HTR-8/SVneo (cell line): ENCODE results near the gene NME1.
A peak's percentile ranks its signal among the peaks of the same experiment; 100 is the strongest.
"Not testable (repeated sequence)": the region's sequence is repeated elsewhere in the genome, so short reads cannot be mapped to it uniquely, and the experiment has no call there.

ENCODE experiments used
- DNase-seq: peaks from one replicate; pipeline ENCODE4 v3.0.0; 2011; ENCODE audit warnings: low spot score, mixed read lengths; ENCODE audit not compliant: insufficient read length
- FAIRE-seq: peaks from 2 replicates; lab custom pipeline; 2011; peaks lifted over from hg19 to GRCh38; lab: Jason Lieb, UNC

NME1 gene

DNA sequence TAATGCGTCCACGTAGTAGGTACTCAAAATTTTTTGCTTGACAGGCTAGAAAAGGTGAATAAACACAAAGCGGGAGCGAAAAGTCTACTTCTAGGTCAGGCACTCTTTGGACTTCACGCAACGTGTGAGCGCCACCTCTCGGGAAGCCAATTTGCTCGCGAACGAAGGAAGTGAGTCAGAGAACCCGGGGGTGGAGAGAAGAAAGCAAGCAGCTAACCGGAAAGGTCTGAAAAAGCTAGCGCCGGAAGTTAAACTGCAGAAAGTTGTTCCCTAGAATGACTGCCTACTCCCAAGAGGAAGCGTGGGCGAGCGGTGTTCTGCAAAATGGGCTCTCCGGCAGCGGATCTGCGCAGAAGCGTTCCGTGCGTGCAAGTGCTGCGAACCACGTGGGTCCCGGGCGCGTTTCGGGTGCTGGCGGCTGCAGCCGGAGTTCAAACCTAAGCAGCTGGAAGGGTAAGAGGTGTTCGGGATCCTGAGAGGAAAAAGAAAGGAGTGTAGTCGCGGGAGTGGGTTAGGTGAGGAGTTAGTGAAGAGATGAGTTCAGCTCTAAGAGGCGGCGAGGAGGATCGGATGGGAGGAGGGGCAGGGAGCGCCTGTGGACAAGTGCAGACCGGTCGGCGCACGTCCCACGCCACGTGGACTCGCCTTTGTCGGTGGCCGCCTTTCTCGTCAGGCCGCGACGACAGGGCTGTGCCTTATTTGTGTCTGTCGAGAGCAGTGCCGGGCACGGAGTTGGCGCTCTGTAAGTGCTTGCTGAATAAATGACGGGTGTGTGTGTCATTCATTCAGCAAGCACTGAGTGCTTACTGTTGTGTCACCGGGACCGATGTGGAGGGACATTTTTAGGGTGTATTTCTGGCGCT, at the start of gene NME1:
Gene NME1, plus strand, starts transcription at position 350 of the 863 bp plus-strand sequence. CDS start 2,096 bp downstream, outside the sequence.
- FAIRE-seq (peak; percentile 94), DNase-seq (peak; percentile 100)

DNA sequence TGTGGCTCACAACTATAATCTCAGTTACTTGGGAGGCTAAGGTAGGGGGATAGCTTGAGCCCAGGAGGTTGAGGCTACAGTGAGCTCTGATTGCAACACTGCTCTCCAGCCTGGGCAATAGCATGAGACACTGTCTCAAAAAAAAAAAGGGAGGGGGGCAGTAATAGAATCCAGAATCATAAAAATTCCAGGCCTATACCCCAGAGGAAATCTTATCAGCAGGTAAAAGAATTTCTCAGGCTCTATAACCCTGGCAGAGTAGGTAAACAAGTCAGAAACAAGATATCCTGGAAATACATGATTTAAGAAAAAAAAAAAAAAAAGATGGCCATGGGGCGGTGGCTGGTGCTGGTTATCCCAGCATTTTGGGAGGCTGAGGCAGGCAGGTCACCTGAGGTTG, 45.6 kb upstream of the NME1 start:
- DNase-seq, result no peak
- FAIRE-seq, result no peak

DNA sequence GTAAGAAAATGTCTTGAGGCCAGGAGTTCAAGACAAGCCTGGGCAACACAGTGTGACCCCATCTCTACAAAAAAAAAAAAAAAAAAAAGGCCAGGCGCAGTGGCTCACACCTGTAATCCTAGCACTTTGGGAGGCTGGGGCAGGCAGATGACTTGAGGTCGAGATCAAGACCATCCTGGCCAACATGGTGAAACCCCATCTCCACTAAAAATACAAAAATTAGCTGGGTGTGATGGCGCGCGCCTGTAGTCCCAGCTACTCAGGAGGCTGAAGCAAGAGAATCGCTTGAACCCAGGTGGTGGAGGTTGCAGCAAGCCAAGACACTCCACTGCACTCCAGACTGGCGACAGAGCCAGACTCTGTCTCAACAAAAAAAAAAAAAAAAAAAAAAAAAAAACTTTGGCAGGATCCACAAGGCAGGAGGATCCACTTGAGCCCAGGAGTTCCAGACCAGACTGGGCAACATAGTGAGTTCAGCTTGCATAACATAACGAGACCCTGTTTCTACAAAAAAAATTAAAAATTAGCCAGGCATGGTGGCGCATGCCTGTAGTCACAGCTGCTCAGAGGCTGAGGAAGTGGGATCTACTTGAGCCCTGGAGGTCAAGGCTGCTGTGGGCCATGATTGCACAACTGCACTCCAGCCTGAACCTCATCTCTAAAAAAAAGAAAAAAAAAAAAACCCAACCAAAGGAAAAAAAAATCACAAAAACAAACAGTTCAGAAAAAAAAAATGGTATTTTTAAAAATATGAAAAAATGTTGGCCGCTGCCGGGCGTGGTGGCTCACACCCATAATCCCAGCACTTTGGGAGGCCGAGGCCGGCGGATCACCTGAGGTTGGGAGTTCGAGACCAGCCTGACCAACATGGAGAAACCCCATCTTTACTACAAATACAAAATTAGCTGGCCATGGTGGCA, 40.8 kb upstream of the NME1 start:
- DNase-seq, FAIRE-seq: not testable (repeated sequence)

DNA sequence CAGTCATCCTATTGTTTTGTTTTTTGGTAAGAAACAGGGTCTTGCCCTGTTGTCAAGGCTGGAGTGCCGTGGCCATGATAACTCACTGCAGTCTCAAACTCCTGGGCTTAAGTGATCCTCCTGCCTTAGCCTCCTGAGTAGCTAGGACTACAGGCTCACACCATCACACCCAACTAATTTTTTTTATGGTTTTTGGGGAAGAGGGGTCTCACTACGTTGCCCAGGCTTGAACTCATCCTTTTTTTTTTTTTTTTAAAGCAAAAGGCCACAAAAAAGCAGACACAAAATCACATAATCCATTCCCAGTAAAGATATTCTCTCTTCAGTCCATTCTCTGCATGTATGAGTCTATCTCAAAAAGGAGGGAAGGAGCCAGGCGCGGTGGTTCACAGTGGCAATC, 38.2 kb upstream of the NME1 start:
- FAIRE-seq (no peak), DNase-seq (no peak)

DNA sequence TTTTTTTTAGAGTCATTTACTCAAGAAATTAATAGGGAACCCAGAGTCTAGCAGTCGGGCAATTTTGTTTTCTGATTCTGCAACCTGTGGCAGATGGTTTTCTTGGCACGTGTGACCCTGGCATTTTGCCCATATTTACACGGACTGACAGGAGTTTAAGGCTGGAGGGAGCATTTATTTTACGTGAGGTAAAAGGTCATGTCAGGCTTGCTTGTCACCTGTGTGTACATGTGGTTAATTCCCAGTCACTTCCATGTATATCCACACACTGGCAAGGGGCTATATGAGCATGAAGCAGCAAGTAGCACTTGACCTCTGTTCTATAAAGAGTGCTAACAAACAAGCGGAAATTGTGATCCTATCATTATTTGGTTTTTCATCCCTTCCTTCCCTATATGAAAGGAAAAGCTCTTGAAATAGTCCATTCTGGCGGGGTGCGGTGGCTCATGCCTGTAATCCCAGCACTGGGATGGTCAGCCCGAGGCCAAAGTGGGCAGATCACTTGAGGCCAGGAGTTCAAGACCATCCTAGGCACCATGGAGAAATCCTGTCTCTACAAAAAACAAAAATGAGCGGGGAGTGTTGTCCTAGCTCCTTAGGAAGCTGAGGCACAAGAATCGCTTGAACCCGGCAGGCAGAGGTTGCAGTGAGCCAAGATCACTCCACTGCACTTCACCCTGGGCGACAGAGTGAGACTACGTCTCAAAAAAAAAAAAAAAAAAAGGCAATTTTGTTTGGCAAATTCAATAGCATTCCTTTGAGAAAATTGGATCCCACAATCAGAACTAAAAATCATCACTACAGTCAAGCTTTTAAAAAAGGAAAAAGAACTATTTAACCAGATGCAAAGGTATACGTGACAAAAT, 34.8 kb upstream of the NME1 start:
- no peak for FAIRE-seq
- DNase-seq, result no peak

DNA sequence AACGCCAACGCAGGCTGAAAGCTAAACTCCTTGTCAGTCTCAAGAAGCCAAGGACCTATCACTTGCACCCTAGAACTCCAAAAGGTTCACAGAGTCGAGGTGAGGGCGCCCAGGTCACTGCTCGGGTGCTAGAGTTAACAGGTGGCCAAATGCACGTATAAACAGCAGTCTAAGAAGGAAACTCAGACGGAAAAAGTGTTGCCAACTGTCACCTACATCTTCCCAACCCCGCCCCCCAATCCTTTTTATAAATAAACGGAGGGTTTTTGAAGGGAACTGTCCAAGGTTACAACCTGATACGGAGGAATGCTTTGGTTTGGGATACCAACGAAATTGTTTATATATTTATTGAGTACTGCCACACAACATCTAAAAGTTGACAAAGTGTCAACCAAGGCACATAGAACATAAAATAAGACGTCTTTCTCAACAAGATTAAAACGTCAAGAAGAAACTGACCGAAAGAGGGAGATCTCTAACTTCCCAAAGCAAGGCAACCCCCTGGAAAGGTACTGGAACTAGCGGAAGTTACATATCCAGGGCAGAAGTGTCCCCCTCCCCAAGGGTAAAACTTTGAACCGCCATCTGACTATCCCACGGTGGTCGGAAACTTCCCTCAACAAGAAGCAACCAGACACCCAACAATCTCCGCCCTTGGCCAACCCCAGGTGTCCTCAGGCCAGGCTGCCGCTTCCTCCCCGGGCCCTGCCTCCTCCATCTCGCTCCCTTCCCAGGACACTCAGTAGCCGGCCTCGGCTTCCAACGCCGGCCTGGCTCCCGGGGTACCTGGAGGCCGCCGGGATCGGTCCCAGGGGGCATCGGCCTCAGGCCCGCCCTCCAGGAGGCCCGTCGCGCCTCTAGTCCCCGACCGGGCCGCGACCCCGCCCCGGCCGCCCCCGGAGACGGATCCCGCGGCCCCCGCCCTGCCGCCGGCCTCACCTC, 33.7 kb upstream of the NME1 start:
- FAIRE-seq, result peak; percentile 16
- peak; percentile 53 for DNase-seq

DNA sequence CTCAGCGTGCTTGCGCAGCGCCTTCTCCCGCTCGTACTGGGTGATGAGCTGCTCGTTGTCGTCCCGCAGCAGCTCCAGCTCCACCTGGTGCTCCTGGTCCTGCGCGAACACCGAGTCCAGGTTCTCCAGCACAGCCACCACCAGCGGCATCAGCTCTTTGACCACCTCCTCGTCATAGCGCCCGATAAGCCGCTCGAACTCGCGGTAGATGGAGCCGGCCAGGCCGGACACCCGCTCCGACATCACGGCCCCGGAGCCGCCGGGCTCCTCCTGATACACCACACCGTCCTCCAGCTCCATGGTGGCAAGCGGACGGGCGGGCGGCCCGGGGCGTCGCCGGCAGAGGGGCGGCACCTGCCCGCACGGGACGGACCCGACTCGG, 33.0 kb upstream of the NME1 start:
- peak; percentile 41 for DNase-seq
- peak; percentile 55 for FAIRE-seq

DNA sequence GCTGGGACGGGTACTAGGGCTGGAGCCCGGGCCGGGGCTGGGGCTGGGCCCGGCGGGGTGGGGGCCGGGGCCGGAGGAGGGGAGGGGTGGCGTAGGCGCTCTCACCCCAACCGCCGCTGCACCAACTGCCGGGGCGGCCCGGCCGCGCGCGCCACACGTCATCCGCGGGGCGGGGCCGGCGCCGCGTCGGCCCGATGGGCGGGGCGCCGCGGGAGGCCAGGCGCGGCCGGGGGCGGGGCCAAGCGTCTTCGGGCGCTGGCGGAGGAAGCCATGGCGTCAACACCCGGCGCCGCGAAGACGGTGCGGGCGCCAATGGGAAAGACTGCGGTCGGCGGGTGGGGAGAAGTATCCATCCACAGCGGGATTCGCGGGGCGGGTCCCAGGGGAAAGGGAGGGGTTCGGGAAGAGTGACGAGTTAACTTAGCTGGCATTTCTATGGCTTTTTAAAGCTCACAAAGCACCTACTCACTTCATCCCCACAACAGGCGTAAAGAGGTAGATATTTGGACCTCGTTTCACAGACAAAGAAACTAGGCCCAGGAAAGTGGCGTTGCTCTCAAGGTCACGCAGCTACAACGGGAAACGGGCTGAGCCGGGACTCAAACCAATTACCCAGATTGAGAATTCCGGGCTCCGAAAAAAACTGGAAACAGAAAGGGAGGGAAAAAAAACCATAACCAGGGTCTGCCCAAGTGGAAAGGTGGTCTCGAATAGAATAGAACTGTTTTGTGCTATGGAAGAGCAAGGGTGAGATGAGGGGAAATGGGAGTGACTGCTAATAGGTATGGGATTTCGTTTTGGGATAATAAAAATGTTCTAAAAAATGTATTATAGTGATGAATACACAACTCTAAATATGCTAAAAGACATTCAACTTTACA, 32.4 kb upstream of the NME1 start, which contains the start of gene SPAG9:
Gene SPAG9, minus strand, starts transcription at position 130 of the 881 bp plus-strand sequence. CDS start 212 bp downstream, outside the sequence.
- FAIRE-seq (peak; percentile 94), DNase-seq (peak; percentile 97)

DNA sequence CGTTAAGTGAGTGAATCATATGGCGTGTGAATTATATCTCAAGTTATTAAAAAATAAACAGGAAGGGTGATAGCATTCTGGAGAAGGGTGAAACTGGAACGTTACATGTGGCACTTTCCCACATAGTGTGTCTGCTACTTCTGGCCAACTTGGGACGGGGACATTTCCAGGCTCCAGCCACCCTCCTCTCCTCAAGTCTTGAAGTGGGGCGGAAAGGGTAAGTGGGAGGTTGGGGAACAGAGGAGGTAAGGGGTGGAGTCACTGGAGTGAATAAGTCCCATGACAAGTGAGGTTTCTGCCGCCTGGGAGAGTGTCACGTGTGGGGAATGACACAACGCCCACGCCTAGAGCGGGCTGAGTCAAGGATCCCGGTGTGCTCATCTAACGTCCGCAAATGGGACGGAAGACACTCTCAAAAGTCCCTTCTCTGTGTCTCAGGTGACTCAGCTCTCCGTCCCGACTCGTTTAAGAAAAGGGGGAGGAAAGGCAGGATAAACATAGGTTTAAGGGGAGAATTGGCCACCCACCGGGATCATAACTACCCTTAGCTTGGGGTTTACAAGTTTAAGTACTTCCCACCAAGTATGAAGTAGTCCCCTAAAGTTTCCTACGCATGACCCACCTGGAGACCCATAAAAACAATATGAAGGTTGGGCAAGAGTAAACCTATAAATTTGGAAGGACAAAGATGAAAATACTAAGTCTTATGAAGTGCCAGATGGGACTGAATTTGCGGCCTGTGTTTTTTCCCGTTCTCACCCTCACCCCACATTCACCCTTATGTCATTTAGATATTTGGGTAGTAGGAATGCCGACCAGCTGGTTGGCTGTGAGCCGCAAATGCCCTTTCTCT, 31.5 kb upstream of the NME1 start:
- FAIRE-seq (peak; percentile 80), DNase-seq (peak; percentile 95)

DNA sequence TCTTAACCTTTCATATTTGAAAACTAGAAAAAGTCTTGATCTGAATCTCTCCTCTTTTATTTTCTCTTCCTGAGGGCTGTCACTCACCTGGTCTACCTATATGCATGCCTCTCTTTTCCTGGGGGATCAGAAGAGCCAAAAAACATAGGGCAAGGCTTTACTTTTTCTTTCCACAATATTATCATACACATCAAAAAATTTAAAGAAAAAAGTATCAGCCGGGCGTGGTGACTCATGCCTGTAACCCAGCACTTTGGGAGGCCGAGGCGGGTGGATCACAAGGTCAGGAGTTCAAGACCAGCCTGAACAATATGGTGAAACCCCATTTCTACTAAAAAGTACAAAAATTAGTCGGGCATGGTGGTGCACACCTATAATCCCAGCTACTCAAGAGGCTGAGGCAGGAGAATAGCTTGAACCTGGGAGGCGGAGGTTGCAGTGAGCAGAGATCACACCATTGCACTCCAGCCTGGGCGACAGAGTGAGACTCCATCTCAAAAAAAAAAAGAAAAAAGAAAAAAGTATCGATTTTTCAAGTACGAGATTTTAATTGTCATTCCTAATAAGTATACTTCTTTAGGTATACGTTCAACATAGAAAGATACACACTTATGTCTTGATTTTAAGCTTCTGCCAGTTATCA, 30.8 kb upstream of the NME1 start:
- FAIRE-seq, DNase-seq: not testable (repeated sequence)

DNA sequence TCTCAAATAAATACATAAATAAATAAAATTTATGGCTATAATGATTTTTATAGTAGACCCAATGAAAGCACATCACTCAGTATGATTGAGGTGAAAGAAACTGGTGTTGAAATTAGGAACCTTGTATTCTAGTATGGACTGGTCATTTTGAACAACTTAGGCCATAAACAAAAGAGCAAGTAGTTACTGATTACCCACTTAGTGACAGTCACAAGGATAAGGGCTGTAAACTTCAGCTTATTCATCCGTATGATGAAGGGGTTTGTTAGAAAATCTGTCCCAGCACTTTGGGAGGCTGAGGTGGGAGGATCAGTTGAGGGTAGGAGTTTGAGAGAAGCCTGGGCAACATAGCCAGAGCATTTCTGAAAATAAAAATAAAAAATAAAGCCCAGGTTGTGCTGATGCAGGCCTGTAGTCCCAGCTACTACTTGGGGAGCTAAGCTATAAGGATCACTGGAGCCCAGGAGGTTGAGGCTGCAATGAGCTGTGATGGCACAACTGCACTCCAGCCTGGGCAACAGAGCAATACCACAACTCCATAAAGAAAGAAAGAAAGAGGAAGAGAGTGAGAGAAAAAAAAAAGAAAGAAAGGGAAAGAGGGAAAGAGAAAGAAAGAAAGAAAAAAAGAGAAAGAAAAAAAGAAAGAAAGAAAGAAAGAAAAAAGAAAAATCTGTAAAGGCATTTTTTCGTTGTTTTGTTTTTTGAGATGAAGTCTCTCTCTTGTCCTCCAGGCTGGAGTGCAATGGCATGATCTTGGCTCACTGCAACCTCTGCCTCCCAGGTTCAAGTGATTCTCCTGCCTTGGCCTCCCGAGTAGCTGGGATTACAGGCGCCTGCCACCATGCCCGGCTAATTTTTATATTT, 28.5 kb upstream of the NME1 start:
- FAIRE-seq, result no peak

DNA sequence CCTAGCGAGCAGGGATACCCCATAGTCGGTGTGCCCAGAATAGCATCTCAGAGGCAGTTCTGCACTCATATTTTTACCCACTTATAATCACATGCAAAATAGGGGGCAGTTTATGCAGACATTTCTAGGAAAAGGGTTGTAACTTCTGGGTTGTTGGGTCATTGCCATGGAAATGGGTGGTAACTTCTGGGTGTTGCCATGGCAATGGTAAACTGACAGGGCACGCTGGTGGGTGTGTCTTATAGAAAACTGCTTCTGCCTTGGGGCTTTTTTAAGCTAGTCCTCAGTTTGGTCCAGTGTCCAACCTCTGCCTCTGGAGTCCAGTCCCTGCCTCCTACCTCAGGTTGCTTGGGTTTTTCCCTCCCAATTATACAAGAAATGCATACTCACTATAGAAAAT, 25.3 kb upstream of the NME1 start:
- DNase-seq (no peak), FAIRE-seq (no peak)

More for the DNA sequence above, 28.5 kb upstream of the NME1 start:
- no peak for DNase-seq

DNA sequence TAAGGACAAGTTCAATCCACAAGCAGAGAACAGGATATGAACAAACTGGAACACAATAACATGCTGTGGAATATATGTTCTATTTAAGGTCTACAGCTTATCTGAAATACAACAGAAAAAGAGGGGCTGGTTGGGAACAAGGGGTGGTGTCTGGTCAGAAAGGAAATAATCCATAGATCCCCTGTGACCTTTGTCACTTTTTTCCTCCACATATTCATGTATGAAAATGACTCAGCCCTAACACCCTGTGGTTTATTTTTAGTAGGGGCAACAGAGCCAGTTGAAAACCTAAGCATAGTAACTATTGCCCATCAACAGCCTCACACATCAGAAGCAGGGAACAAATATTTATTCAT, 20.4 kb upstream of the NME1 start:
- no peak for DNase-seq
- FAIRE-seq, result no peak

DNA sequence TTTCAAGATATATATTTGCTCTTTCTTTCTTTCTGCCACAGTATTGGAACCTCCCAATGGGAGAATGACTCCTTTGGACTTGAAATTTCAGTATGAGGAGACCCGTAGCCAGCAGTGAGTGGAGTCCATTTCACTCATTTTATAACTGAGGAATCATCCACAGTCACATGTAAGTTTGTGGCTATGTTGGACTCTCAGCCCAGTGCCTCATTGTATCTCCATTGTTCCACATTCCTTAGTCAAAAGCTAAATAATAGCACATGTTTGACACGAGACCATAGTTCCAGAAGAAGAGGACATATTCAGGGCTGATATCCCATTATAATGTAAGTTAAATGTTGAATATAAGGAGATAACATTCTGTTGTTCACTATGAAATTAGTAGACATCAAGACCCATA, 20.0 kb upstream of the NME1 start:
- FAIRE-seq (no peak), DNase-seq (no peak)

DNA sequence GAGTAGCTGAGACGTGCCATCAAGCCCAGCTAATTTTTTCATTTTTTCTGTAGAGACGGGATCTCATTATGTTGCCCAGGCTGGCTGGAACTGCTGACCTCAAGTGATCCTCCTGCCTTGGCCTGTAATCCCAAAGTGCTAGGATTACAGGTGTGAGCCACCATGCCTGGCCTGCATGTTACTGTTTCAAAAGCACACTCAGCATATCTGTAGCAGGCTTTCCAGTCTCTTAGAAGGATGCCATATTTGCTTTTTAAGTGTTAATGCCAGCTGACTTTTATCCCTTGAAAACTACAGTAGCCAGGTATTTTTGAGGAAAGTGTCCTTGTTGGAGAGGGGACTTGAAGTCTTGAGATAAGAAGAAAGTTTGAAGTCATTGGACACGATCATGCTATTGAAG, 17.4 kb upstream of the NME1 start:
- no peak for FAIRE-seq

DNA sequence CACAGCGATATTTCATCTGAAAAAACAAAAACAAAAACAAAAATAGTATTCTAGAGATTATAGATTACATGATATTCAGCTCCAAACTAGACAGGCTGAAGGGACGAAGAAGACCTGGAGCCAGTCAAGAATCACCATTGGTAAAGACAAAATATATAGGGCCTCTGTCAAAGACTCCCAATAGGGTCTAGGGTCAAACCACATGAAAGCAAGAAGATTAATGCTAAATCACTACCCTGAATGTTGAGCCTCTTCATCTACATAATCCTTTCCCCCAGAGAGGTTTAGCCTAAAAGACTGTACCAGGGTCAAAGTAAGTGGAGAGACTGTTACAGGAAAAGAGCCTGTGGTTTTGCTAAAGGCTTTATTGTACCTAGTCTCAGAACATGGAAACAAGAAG, 10.8 kb upstream of the NME1 start:
- DNase-seq (no peak), FAIRE-seq (no peak)

More for the DNA sequence above, 17.4 kb upstream of the NME1 start:
- no peak for DNase-seq
